GM19468 (cell line): ENCODE data around the gene DNAH2.

ENCODE experiments used
- ATAC-seq: cut with Tn5 transposase; IDR thresholded peaks from one replicate; pipeline ENCODE4 v1.9.1; 2021; ENCODE audit warnings: mild to moderate bottlenecking, moderate library complexity, moderate number of reproducible peaks; ENCODE audit not compliant: unreplicated experiment; ENCODE audit errors: extremely low read depth

Gene DNAH2

GRCh38 chr17:7717756-7718350, 309 bp downstream of the DNAH2 start:
- no peak for ATAC-seq

GRCh38 chr17:7719661-7720060, 2.1 kb downstream of the DNAH2 start:
- ATAC-seq, result no peak

- ATAC-seq, result no peak
Observed at GRCh38 chr17:7720125-7720524, 2.6 kb downstream of the DNAH2 start.

DNA sequence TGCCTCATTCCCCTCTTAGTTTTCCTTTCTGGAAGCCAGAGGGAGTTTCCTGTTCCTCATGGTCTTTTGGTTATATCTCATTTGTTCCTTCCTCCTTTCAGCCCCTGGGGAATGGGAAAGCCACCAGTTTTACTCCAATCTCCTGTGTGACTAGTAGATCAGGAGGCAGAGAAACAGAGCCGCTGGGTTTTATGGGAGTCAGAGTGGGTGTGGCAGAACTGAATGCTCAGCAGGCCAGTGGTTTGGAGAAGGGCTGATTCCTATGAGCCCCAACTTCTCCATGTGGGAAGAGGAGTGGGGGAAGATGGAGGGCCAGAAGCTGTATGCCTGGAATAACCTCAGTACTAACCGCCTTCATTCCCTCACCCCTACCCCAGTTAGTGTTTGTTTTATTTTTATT, 4.1 kb downstream of the DNAH2 start:
- ATAC-seq, result no peak

- ATAC-seq, result no peak
Observed at GRCh38 chr17:7727886-7728285, 10.3 kb downstream of the DNAH2 start.

- ATAC-seq, result no peak
Observed at GRCh38 chr17:7729816-7730215, 12.3 kb downstream of the DNAH2 start.

GRCh38 chr17:7732981-7733539, 15.5 kb downstream of the DNAH2 start:
- no peak for ATAC-seq

GRCh38 chr17:7737601-7738000, 20.1 kb downstream of the DNAH2 start:
- ATAC-seq, result no peak

DNA sequence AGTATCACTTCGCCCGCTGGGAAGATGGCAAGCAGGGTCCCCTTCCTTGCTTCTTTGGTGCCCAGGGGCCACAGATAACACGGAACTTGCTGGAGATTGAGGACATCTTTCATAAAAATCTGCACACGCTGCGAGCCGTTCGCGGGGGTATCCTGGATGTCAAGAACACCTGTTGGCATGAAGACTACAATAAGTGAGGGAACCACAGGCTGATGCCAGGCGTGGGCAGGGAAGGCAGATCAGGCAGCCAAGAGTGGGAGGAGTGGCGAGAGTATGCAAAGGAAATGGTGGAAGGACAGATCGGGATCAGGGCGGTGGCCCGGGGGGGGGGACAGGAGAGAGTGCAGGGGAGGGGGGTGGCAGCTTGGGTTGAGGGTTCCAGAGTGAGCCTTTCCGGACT, 22.2 kb downstream of the DNAH2 start:
- no peak for ATAC-seq

DNA sequence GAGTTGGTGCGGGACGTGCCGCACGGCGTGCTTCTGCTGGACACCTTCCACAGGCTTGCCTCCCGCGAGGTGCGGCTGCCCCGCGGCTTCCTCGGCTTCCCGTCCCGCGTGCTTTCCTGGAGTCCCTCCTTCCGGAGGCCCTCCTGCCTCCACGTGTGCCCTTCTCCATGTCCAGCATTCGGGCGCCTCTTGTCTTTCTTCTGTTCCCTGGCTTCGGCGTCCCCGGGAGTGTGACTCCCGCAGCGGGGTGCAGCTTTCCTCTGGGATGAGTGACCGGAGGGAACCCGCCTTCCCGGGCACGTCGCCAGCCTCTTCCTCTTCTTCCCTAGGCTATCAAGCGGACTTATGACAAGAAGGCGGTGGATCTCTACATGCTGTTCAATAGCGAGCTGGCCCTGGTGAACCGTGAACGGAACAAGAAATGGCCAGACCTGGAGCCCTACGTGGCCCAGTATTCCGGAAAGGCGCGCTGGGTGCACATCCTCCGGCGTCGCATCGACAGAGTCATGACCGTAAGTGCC, 23.0 kb downstream of the DNAH2 start:
- no peak for ATAC-seq

- no peak for ATAC-seq
Observed at GRCh38 chr17:7742729-7743128, 25.2 kb downstream of the DNAH2 start.

DNA sequence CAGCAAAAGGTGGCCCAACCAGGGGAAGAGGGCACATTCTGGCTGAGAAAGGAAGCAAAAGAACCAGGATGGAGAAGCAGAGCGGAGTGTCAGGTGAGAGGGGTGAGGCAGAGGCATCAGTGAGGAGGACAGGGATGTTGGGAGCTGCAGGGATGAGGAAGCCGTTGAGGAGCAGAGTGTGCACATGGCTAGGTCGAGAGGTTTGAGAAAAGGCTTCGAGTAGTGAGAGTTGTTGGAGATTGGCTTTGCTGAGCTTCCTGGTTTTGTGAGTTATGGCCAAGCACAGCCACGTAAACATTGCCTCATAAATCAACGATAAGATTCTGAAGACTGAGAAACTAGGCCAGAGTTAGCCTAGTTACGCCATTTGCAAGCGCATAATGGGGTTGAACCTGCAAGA, 26.9 kb downstream of the DNAH2 start:
- ATAC-seq, result no peak

- no peak for ATAC-seq
Observed at GRCh38 chr17:7745748-7746470, 28.4 kb downstream of the DNAH2 start.

GRCh38 chr17:7747635-7748071, 30.1 kb downstream of the DNAH2 start:
- no peak for ATAC-seq

GRCh38 chr17:7748076-7748775, 30.7 kb downstream of the DNAH2 start:
- no peak for ATAC-seq

GRCh38 chr17:7750321-7750821, 32.8 kb downstream of the DNAH2 start:
- ATAC-seq, result no peak

GRCh38 chr17:7754656-7755055, 37.1 kb downstream of the DNAH2 start:
- ATAC-seq, result no peak

DNA sequence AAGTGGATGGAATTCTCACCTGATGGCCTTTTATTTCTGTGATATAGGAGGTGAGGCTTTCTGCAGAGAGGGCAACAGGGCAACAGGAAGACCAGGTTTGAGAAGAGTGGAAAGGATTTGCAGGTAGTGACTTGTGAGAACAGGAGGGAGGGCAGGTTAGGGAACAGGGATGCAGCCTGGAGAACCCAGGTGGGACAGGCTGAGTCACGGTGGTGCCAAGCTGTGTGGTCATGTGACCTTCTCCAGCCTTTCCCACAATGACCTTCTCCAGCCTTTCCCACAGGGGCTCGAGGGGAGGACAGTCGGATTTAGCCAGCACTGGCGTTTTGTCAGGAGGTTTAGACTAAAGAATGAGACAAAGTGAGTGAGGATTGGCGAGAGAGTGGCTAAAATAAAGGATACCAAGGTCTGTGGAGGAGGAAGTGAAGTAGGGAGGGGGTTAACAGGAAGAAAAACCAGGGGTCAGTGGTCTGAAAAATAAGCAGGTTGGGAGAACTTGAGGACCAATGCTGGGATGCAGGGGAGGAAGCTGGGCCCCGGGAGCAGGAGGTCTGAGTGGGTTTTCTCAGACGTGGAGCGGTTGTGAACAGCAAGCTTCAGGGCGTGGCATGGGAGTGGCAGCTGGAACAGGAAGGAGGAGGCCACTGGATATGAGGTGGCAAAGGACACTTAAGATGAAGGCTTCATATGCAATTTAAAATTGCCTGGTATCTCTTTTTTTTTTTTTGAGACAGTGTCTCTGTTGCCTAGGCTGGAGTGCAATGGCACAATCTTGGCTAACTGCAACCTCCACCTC, 37.7 kb downstream of the DNAH2 start:
- no peak for ATAC-seq

DNA sequence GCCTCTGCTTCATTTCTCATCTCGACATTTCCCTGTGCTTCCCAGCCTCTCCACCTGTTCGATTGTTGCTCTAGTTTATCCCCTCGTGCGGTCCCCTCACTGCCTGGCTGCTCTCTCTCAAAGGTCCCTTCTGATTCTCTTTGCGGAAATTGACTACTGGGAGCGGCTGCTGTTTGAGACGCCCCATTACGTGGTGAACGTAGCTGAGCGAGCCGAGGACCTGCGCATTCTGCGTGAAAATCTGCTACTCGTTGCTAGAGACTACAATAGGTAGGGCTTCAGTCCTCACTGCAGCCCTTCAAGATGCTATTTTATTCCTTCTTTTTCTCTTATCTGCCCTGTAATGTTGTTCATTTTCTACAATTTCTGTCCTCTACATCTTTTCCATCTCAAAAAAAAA, 39.4 kb downstream of the DNAH2 start:
- ATAC-seq, result no peak

GRCh38 chr17:7763919-7764318, 46.4 kb downstream of the DNAH2 start:
- ATAC-seq, result no peak
